Ascending aorta (tissue), 2 donors: ENCODE measurements around the gene GREB1. TPM values are rescaled to one million over a fixed set of nuclear protein-coding genes. Genes with fewer than 3 reads are reported as not detected.

Experiments
- DNase-seq, 2 donors: peaks; one replicate each; pipeline ENCODE4 v3.0.0-alpha.2; 2019; ENCODE audit warnings: low spot score in 2 of 2
- H3K27ac ChIP-seq, 2 donors: fragments of 200-600 bp; sonication (generic); one replicate each; pipeline ENCODE4 v1.5.1; 2016 to 2017; ENCODE audit warnings: mild to moderate bottlenecking in 1 of 2
- H3K27me3 ChIP-seq: fragments of 200-600 bp; sonication (generic); one replicate; pipeline ENCODE4 v1.5.1; 2017
- H3K36me3 ChIP-seq, 2 donors: fragments of 200-600 bp; sonication (generic); one replicate each; pipeline ENCODE4 v1.5.1; 2016
- H3K4me1 ChIP-seq, 2 donors: fragments of 200-600 bp; sonication (generic); one replicate each; pipeline ENCODE4 v1.5.1; 2016 to 2017; ENCODE audit warnings: mild to moderate bottlenecking in 1 of 2
- H3K4me3 ChIP-seq, 2 donors: fragments of 200-600 bp; sonication (generic); one replicate each; pipeline ENCODE4 v1.5.1; 2016 to 2017; ENCODE audit warnings: mild to moderate bottlenecking in 1 of 2
- H3K9me3 ChIP-seq, 2 donors: fragments of 200-600 bp; sonication (generic); one replicate each; pipeline ENCODE4 v1.5.1; 2016
- intact Hi-C: fragments of 100-400 bp; cut with DNase I; formaldehyde crosslinking; loops from one replicate; pipeline ENCODE4 v1.15.1; 2023
- total RNA-seq: library from RNA; depleted of rRNA; stranded (reverse); fragments of >200 nt; gene quantifications from one replicate; pipeline ENCODE4 v1.1.0, GENCODE V29; 2016
- TF ChIP-seq, protein P1 (sequence below), 3 experiments: fragments of 200-600 bp in 2 of 3; fragments of 450-650 bp in 1 of 3; sonication (generic) in 2 of 3; IDR thresholded peaks; one replicate each; pipeline ENCODE4 v1.5.1; 2016 to 2019; ENCODE audit warnings: antibody characterized with exemption in 3 of 3, mild to moderate bottlenecking in 1 of 3, moderate library complexity in 1 of 3

Gene GREB1
- total RNA-seq, 1 donor from 2014 or later: 5.9 TPM

- no peak overlapping the region for H3K27ac ChIP-seq
- DNase-seq: no peak
- TF ChIP-seq, protein P1, sequence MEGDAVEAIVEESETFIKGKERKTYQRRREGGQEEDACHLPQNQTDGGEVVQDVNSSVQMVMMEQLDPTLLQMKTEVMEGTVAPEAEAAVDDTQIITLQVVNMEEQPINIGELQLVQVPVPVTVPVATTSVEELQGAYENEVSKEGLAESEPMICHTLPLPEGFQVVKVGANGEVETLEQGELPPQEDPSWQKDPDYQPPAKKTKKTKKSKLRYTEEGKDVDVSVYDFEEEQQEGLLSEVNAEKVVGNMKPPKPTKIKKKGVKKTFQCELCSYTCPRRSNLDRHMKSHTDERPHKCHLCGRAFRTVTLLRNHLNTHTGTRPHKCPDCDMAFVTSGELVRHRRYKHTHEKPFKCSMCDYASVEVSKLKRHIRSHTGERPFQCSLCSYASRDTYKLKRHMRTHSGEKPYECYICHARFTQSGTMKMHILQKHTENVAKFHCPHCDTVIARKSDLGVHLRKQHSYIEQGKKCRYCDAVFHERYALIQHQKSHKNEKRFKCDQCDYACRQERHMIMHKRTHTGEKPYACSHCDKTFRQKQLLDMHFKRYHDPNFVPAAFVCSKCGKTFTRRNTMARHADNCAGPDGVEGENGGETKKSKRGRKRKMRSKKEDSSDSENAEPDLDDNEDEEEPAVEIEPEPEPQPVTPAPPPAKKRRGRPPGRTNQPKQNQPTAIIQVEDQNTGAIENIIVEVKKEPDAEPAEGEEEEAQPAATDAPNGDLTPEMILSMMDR (IDR thresholded peaks at IDR 0.05): no peak
- H3K4me1 ChIP-seq: no peaks in the 10 kb centered on the region
- no peaks in the 10 kb centered on the region for H3K9me3 ChIP-seq
- no peak overlapping the region for H3K4me3 ChIP-seq
- no peaks in the 10 kb centered on the region for H3K27me3 ChIP-seq
- intact Hi-C loops: no loop called here
- H3K36me3 ChIP-seq: no peaks in the 10 kb centered on the region
Observed at GRCh38 chr2:11525762-11526161, 8.1 kb upstream of the GREB1 start.

DNA sequence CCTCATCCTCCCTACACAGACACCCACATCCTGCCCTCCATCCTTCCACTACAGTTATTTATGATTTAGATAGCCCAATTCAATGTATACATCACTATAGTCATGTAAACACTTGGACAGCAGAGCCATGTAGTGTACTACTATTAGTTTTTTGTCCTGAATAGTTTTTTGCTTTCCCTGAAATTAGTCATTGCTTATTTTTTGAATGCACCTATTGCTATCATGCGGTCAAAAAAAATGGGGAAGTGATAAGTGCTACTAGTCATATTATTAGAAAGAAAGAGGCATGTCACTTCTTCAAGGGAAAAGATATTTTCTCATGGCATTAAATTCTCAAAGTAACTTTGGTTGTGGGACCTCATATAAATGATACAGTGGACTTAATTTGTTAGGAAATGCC, 6.8 kb upstream of the GREB1 start:
- intact Hi-C loops: no loop called here
- TF ChIP-seq, protein P1 (IDR thresholded peaks at IDR 0.05): no peak
- Histone ChIP-seq H3K27ac (no peak overlapping the region), H3K4me1 (no peaks in the 10 kb centered on the region), H3K36me3 (no peaks in the 10 kb centered on the region), H3K27me3 (no peaks in the 10 kb centered on the region), H3K9me3 (no peaks in the 10 kb centered on the region), H3K4me3 (no peak overlapping the region)
- no peak for DNase-seq

- TF ChIP-seq, protein P1 (IDR thresholded peaks at IDR 0.05): no peak
- H3K27me3 ChIP-seq: no peaks in the 10 kb centered on the region
- H3K36me3 ChIP-seq: no peaks in the 10 kb centered on the region
- H3K27ac ChIP-seq: no peak overlapping the region
- no peaks in the 10 kb centered on the region for H3K9me3 ChIP-seq
- no peak overlapping the region for H3K4me3 ChIP-seq
- DNase-seq: no peak
- intact Hi-C loops: no loop called here
- H3K4me1 ChIP-seq: no peaks in the 10 kb centered on the region
Observed at GRCh38 chr2:11528228-11528627, 5.6 kb upstream of the GREB1 start.

GRCh38 chr2:11530864-11531465, 2.9 kb upstream of the GREB1 start:
- intact Hi-C loops: no loop called here
- Histone ChIP-seq H3K4me3 (no peak overlapping the region), H3K9me3 (no peaks in the 10 kb centered on the region), H3K27me3 (no peaks in the 10 kb centered on the region), H3K27ac (no peak overlapping the region), H3K4me1 (no peaks in the 10 kb centered on the region), H3K36me3 (no peaks in the 10 kb centered on the region)
- TF ChIP-seq, protein P1 (IDR thresholded peaks at IDR 0.05): no peak
- DNase-seq: no peak

DNA sequence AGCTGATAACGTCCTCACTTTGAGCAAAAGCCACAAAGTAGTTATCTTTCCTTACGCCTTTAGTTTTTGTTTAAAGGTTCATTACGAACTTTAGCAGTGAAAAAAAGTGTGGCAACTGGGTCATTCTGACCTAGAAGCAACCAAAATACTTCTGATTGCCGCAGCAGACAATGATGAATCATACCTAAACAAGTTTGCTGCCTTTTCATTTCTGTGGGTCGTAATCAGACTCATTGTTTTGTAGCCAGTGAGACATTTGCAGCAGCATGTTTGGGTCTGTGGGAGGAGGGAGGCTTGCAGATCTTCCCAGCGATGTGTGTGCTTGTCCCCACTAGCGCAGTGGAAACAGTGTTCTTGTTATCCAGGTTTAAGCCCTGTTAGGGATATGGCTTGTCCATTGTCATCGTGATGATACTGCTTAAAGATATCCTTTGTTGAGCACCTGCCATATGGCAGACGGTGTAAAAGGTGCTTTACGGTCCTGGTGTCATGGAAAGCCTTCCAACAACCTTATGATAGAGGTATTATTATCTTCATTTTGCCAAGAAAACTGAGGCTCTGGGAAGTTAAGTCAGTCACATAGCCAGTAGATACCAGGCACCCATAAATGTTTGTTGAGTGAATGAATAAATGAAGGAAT, 1.3 kb upstream of the GREB1 start:
- no peaks in the 10 kb centered on the region for H3K4me1 ChIP-seq
- no peaks in the 10 kb centered on the region for H3K27me3 ChIP-seq
- DNase-seq: no peak
- no peaks in the 10 kb centered on the region for H3K36me3 ChIP-seq
- intact Hi-C loops: no loop called here
- H3K9me3 ChIP-seq: no peaks in the 10 kb centered on the region
- no peak overlapping the region for H3K27ac ChIP-seq
- TF ChIP-seq, protein P1 (IDR thresholded peaks at IDR 0.05): no peak
- H3K4me3 ChIP-seq: no peak overlapping the region
